HG03045 (cell line): Measurements from ENCODE around the gene INPP5D.

Experiments used
- ATAC-seq: cut with Tn5 transposase; IDR thresholded peaks from one replicate; pipeline ENCODE4 v1.9.1; 2021; ENCODE audit warnings: mild to moderate bottlenecking, moderate library complexity; ENCODE audit not compliant: unreplicated experiment

INPP5D gene

GRCh38 chr2:233074106-233074505 lies 14.0 kb downstream of the INPP5D start:
- ATAC-seq, result no peak

GRCh38 chr2:233075141-233075965 lies 15.2 kb downstream of the INPP5D start:
- ATAC-seq, result peak; percentile 22

GRCh38 chr2:233075966-233076339 lies 15.8 kb downstream of the INPP5D start:
- ATAC-seq, result peak; percentile 58

GRCh38 chr2:233076749-233077148 lies 16.6 kb downstream of the INPP5D start:
- ATAC-seq, result no peak

- ATAC-seq, result no peak
Observed at GRCh38 chr2:233079473-233079877, 19.3 kb downstream of the INPP5D start.

DNA sequence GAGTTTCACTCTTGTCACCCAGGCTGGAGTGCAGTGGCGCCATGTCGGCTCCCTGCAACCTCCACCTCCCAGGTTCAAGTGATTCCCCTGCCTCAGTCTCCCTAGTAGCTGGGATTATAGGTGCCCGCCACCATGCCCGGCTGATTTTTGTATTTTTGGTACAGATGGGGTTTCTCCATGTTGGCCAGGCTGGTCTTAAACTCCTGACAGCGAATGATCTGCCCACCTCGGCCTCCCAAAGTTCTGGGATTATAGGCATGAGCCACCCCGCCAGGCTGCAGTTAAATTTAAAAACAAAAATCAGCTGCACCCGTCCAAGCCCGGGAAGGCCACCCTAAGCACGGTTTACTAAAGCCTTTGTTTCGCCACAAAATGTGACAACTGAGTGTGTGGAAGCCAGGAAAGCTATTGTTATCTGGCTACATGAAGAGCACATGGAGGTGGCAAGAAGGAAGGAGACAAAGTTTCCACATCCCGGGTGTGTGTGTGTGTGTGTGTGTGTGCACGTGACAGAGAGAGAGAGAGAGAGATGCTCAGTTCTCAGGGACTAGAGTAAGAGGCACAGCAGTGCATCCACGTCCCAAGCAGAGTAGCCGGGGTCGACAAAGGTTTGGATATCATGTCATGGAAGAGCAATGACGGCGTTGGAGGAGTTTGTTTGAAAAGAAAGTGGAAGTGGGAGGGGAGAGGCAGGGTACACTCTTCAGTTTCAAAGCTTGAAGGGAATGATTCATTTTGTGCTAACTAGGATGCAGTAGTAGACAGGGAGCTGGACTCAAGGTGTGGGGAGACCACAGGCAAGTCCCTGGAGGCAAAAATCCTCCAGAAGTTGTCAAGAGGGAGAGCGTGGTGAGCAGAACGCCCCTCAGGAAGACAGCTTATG lies 20.1 kb downstream of the INPP5D start:
- ATAC-seq, result no peak

- no peak for ATAC-seq
Observed at GRCh38 chr2:233080836-233081229, 20.7 kb downstream of the INPP5D start.

- no peak for ATAC-seq
Observed at GRCh38 chr2:233081232-233081730, 21.1 kb downstream of the INPP5D start.

GRCh38 chr2:233081731-233082221 lies 21.6 kb downstream of the INPP5D start:
- ATAC-seq, result no peak

DNA sequence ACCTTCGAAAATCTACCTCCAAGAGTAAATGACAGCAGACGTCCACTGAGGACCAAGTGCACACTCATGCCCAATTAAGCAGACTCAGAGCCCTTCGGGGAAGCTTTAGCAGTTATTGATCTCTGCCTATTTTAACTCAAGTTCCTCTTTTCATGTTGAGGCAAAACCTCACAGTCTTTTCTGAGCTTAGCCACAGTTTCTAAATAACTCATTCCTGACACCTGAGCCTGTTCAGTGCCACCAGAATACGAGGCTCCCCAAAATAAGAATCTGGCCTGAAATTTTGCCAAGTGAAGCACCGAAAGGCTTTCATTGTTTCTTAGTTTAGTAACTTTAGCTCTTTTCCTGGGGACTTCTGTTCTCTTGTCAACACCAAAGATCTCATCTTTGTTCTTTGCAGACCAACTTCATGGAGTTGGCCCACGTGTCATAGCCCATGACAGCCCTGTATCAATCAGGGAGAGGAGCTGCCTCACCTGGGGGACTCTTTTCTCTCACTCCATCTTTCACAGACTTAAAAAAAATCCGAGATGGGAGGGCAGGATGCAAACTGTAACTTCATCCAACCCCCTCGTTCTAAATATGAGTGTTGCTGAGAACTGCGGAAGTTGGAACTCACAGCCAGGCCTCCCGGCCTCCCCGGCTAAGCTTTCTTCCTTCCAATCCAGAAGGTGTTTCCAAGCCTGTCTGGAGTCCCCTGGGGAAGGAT lies 22.2 kb downstream of the INPP5D start:
- ATAC-seq, result peak; percentile 42

DNA sequence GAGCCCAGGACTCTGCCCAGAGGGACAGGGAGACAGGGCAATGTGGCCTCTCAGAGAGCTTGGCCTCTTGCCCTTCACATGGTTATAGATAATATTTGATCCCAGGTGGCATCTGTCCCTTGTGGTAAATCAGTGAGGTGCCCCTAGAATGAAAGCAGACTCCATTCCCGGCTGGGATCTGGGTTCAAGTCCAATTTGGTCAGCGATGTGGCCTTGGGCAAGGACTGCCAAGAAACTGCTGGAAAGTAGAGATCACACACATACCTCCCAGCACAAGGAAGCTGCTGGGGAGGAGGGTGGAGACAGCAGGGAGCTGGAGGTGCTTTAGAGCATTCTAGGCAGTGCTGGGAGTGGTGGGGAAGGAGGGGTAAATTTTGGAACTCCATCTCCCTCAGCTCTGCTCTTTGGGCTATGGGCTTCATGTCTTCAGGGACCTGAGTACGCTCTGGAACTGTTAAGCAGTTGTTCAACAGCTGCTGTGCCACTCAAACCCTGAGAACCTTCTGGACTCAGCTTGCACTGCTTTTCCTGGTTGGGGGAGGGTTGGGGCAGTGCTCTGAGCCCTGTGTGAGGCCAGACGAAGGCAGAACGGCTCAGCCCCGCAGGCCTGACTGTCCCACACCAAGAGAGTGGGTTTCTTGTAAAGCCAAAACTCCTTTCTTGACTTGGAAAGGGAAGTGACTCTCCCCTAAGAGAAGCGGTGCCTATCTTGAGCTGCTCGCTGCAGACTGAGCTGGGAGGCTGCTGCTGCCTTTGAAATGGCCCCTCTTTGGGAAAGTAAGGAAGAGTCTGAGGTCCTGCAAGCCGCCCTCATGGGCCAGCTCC lies 23.0 kb downstream of the INPP5D start:
- ATAC-seq, result no peak

- ATAC-seq, result no peak
Observed at GRCh38 chr2:233083782-233084181, 23.6 kb downstream of the INPP5D start.

- ATAC-seq, result no peak
Observed at GRCh38 chr2:233084488-233084887, 24.3 kb downstream of the INPP5D start.

GRCh38 chr2:233085037-233085838 lies 25.1 kb downstream of the INPP5D start:
- no peak for ATAC-seq

DNA sequence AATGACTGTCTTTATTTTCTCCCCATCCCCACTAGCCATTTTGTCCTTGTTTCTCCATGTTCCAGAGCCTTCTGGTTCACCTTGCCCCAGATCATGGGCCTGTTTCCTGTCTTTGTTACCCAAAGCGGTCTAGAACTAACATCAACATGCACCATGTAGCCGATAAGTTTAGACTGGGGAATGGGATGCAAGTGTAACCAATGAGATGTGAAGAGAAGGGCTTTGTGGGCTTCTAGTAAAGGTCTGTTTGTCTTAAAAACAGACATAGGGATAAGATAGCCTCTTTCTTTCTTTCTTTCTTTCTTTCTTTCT lies 25.7 kb downstream of the INPP5D start:
- no peak for ATAC-seq

- ATAC-seq, result no peak
Observed at GRCh38 chr2:233087713-233088112, 27.6 kb downstream of the INPP5D start.

DNA sequence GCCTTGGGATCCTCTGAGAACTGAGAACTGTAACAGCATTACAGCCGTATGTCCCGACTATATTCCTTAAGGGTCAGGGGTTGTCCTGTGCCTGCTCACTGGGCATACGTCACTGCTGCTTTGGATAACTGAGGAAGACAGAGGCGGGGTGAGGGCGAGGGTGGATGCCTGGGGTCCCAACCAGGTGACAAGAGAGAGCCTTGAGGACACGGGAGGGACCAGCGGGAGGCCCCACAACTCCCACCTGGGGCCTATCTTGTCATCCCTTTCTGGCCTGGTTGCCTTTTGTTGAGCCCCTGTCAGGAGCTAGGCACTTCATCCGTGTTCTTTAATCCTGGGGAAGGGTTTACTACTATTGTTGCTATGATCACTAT lies 28.8 kb downstream of the INPP5D start:
- ATAC-seq, result no peak

DNA sequence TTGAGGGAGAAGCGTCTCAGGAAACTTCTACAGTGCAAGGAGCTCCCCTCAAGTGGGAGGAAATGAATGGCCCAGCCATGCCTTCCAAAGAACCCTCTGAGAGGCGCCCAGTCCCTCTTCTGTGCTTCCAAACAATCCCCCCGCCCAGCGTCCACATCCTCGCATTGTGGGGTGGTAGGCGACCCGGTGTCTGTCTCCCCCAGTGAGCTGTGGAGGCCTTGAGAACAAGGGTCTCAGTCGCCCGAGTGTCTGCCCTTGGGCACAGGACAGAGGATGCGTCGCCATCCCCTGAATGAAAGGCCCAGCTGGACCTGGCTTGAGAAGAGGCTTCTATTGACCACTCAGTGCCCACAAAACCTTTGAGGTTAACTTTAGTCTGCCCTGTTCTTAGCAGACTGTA lies 29.7 kb downstream of the INPP5D start:
- no peak for ATAC-seq

GRCh38 chr2:233090879-233091278 lies 30.7 kb downstream of the INPP5D start:
- ATAC-seq, result no peak
